CD4-positive, alpha-beta T cell treated with Interleukin-15 for 1 hour (primary cell): Measurements from ENCODE around the gene AFDN.
"Not testable (repeated sequence)": the region's sequence is repeated elsewhere in the genome, so short reads cannot be mapped to it uniquely, and the experiment has no call there.

Experiments
- DNase-seq: peaks from one replicate; pipeline ENCODE4 v3.0.0-alpha.2; 2020

The AFDN gene

GRCh38 chr6:167985911-167986595 lies 159.3 kb downstream of the AFDN start:
- DNase-seq, result no peak

- no peak for DNase-seq
These were observed 160.9 kb downstream of the AFDN start for GRCh38 chr6:167987396-167988153.

GRCh38 chr6:167988154-167988495 lies 161.4 kb downstream of the AFDN start:
- no peak for DNase-seq

- no peak for DNase-seq
These were observed 162.5 kb downstream of the AFDN start for GRCh38 chr6:167988945-167989841.

GRCh38 chr6:167990016-167990945 lies 163.6 kb downstream of the AFDN start:
- no peak for DNase-seq

GRCh38 chr6:167993169-167993568 lies 166.5 kb downstream of the AFDN start:
- no peak for DNase-seq

GRCh38 chr6:167993831-167994230 lies 167.1 kb downstream of the AFDN start:
- no peak for DNase-seq

GRCh38 chr6:167995302-167995701 lies 168.6 kb downstream of the AFDN start:
- no peak for DNase-seq

- DNase-seq, result no peak
These were observed 169.0 kb downstream of the AFDN start for GRCh38 chr6:167995731-167996151.

GRCh38 chr6:167996424-167997199 lies 169.9 kb downstream of the AFDN start:
- DNase-seq, result no peak

GRCh38 chr6:167997642-167998041 lies 170.9 kb downstream of the AFDN start, which contains the start of gene KIF25:
TSS of gene KIF25 (plus strand) at chr6:167997671. CDS start at chr6:168029586, 31,915 bp downstream.
- DNase-seq, result no peak

GRCh38 chr6:167998215-167998614 lies 171.5 kb downstream of the AFDN start:
- no peak for DNase-seq

GRCh38 chr6:168000198-168001028 lies 173.7 kb downstream of the AFDN start:
- no peak for DNase-seq

GRCh38 chr6:168001029-168001332 lies 174.3 kb downstream of the AFDN start:
- no peak for DNase-seq

- not testable (repeated sequence) for DNase-seq
These were observed 174.8 kb downstream of the AFDN start for GRCh38 chr6:168001514-168001913.

- DNase-seq, result no peak
These were observed 176.1 kb downstream of the AFDN start for GRCh38 chr6:168002804-168003203.

- DNase-seq, result no peak
These were observed 177.3 kb downstream of the AFDN start for GRCh38 chr6:168004023-168004422.

- DNase-seq, result no peak
These were observed 178.2 kb downstream of the AFDN start for GRCh38 chr6:168004945-168005344.

- no peak for DNase-seq
These were observed 179.1 kb downstream of the AFDN start for GRCh38 chr6:168005796-168006195.

- DNase-seq, result no peak
These were observed 181.1 kb downstream of the AFDN start for GRCh38 chr6:168007592-168008338.
